PC-9 (cell line): ENCODE results near the gene PCED1A. TPM values are rescaled to one million over a fixed set of nuclear protein-coding genes. Genes with fewer than 3 reads are reported as not detected.

ENCODE experiments used
- BruUV-seq: library from RNA; stranded (reverse); fragments of 400-500 nt; replicated peaks from 2 replicates; lab custom pipeline; 2021; lab: Mats Ljungman, UMichigan
- CTCF ChIA-PET: fragments of 300-600 bp; sonication (Branson Sonifier 250); formaldehyde crosslinking; loops from one replicate; lab custom pipeline; 2022; ENCODE audit warnings: antibody characterized with exemption; lab: Charles Lee
- POLR2A ChIA-PET: fragments of 300-600 bp; sonication (Branson Sonifier 250); formaldehyde crosslinking; loops from one replicate; lab custom pipeline; 2022; ENCODE audit warnings: antibody characterized with exemption; ENCODE audit not compliant: unreplicated experiment; lab: Charles Lee
- DNase-seq, 2 experiments: peaks; one replicate each; pipeline versions ENCODE4 v3.0.0 to v3.0.0-alpha.2; 2015 to 2022; ENCODE audit warnings: mixed read lengths in 1 of 2
- H2AFZ ChIP-seq: fragments of 200-600 bp; sonication (generic); 2 replicates; pipeline ENCODE4 v1.8.1; 2017; ENCODE audit warnings: antibody characterized with exemption
- H3F3A ChIP-seq: fragments of 200-600 bp; sonication (generic); 2 replicates; pipeline ENCODE4 v1.8.1; 2017; ENCODE audit warnings: antibody characterized with exemption, mild to moderate bottlenecking, low read depth; ENCODE audit not compliant: insufficient read depth
- H3K27ac ChIP-seq: fragments of 200-600 bp; sonication (generic); 2 replicates; pipeline ENCODE4 v1.6.1; 2016; ENCODE audit warnings: mixed run types
- H3K27me3 ChIP-seq: fragments of 200-600 bp; sonication (generic); 2 replicates; pipeline ENCODE4 v1.6.1; 2016; ENCODE audit warnings: low read depth, mixed run types; ENCODE audit not compliant: insufficient read depth
- H3K36me3 ChIP-seq: fragments of 200-600 bp; sonication (generic); 2 replicates; pipeline ENCODE4 v1.6.1; 2016; ENCODE audit warnings: low read depth, mixed run types
- H3K4me1 ChIP-seq: fragments of 200-600 bp; sonication (generic); replicated peaks from 2 replicates; pipeline ENCODE4 v1.6.1; 2016; ENCODE audit warnings: mixed run types; ENCODE audit not compliant: insufficient read depth
- H3K4me2 ChIP-seq: fragments of 200-600 bp; sonication (generic); 2 replicates; pipeline ENCODE4 v1.6.1; 2017; ENCODE audit warnings: mixed run types
- H3K4me3 ChIP-seq: fragments of 200-600 bp; sonication (generic); 2 replicates; pipeline ENCODE4 v1.6.1; 2016; ENCODE audit warnings: mixed run types
- H3K79me2 ChIP-seq: fragments of 200-600 bp; sonication (generic); 2 replicates; pipeline ENCODE4 v1.6.1; 2017; ENCODE audit warnings: low read depth, mixed run types
- H3K9me2 ChIP-seq: fragments of 200-600 bp; sonication (generic); 2 replicates; pipeline ENCODE4 v1.8.1; 2017; ENCODE audit warnings: mild to moderate bottlenecking; ENCODE audit not compliant: insufficient read depth
- H3K9me3 ChIP-seq: fragments of 200-600 bp; sonication (generic); 2 replicates; pipeline ENCODE4 v1.8.1; 2016; ENCODE audit warnings: low read depth; ENCODE audit not compliant: insufficient read depth
- H4K20me1 ChIP-seq: fragments of 200-600 bp; sonication (generic); 2 replicates; pipeline ENCODE4 v1.8.1; 2017; ENCODE audit not compliant: insufficient read depth
- EZH2 ChIP-seq: fragments of 200-600 bp; sonication (generic); IDR thresholded peaks from 2 replicates; pipeline ENCODE4 v1.8.0; 2017; ENCODE audit warnings: antibody characterized with exemption, low read depth
- intact Hi-C: fragments of 100-400 bp; cut with micrococcal nuclease; formaldehyde crosslinking; loops from one replicate; pipeline ENCODE4 v1.10.0; 2022; ENCODE audit not compliant: unreplicated experiment
- total RNA-seq: library from RNA; stranded (reverse); gene quantifications from 2 replicates; pipeline ENCODE4 v1.2.3, GENCODE V29; 2021
- TF ChIP-seq, protein P1 (sequence below): fragments of 200-600 bp; sonication (generic); conservative IDR thresholded peaks from 2 replicates; pipeline ENCODE4 v1.6.1; 2017; ENCODE audit warnings: mixed run types, antibody characterized with exemption, mild to moderate bottlenecking, moderate library complexity

PCED1A gene
- total RNA-seq, 1 experiment from 2014 or later, result 47.9 TPM

- BruUV-seq, result no TSS peak
- ChIA-PET CTCF (no interaction called here), POLR2A (no interaction called here)
- Histone ChIP-seq H4K20me1 (no peaks in the 10 kb centered on the region), H3K4me3 (no peak overlapping the region), H2AFZ (no peak overlapping the region), H3K4me1 (no peaks in the 10 kb centered on the region), H3F3A (no peaks in the 10 kb centered on the region), H3K4me2 (no peak overlapping the region), H3K9me2 (no peaks in the 10 kb centered on the region), H3K36me3 (no peaks in the 10 kb centered on the region), H3K79me2 (no peaks in the 10 kb centered on the region), H3K27ac (no peak overlapping the region), H3K9me3 (no peaks in the 10 kb centered on the region), H3K27me3 (peaks cover 24% of the 10 kb centered on the region)
- no peak for TF ChIP-seq EZH2
- TF ChIP-seq, protein P1, sequence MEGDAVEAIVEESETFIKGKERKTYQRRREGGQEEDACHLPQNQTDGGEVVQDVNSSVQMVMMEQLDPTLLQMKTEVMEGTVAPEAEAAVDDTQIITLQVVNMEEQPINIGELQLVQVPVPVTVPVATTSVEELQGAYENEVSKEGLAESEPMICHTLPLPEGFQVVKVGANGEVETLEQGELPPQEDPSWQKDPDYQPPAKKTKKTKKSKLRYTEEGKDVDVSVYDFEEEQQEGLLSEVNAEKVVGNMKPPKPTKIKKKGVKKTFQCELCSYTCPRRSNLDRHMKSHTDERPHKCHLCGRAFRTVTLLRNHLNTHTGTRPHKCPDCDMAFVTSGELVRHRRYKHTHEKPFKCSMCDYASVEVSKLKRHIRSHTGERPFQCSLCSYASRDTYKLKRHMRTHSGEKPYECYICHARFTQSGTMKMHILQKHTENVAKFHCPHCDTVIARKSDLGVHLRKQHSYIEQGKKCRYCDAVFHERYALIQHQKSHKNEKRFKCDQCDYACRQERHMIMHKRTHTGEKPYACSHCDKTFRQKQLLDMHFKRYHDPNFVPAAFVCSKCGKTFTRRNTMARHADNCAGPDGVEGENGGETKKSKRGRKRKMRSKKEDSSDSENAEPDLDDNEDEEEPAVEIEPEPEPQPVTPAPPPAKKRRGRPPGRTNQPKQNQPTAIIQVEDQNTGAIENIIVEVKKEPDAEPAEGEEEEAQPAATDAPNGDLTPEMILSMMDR, result no peak
- DNase-seq, result peak in 1 of 2 experiments; percentile 39
- intact Hi-C loops, result no loop called here
Measured at GRCh38 chr20:2798814-2799213, 41.6 kb downstream of the PCED1A start.

DNA sequence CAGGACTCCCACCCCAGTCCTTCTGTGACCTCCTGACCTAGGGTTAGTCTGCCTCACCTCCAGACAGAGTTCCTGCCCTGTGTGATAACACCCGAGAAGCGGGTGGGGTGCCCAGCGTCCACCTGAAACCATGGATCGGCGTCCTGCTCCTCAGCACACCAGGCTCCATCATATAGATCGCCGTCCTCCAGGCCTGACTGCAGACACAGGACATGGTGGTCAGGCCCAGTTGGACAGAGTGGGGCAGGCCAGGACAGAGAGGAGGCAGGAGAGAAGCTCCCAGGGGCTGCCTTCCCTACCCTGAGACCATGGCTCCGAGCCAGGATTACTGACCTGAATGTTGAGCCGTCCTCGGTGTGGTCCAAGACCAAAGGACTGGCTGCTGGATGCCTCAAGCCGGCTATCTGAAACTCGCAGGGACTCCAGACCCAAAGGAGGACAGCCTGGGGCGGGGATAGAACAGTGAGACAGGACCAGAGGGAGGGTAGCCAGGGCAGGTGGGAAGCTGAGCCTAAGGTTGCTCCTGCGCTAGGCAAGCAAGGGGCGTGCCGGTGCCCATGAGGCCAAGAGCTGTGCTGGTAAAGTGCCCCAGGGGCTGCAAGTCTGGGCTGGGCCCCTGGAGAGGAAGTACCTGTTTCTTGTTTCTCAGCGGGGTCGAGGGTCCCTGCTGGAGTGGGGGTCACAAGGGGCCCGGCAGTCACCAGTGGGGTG lies 42.2 kb downstream of the PCED1A start:
- H3K27me3 ChIP-seq, result peaks cover 28% of the 10 kb centered on the region
- H2AFZ ChIP-seq, result no peak overlapping the region
- no peak for DNase-seq
- H3K27ac ChIP-seq, result no peak overlapping the region
- no peaks in the 10 kb centered on the region for H3K9me3 ChIP-seq
- CTCF ChIA-PET, result no interaction called here
- H3K79me2 ChIP-seq, result no peaks in the 10 kb centered on the region
- H3F3A ChIP-seq, result no peaks in the 10 kb centered on the region
- H3K4me3 ChIP-seq, result no peak overlapping the region
- H3K9me2 ChIP-seq, result no peaks in the 10 kb centered on the region
- no peaks in the 10 kb centered on the region for H3K36me3 ChIP-seq
- intact Hi-C loops, result no loop called here
- POLR2A ChIA-PET, result no interaction called here
- BruUV-seq, result no TSS peak
- TF ChIP-seq, protein P1, result no peak
- no peak for TF ChIP-seq EZH2
- H3K4me1 ChIP-seq, result no peaks in the 10 kb centered on the region
- no peak overlapping the region for H3K4me2 ChIP-seq
- H4K20me1 ChIP-seq, result no peaks in the 10 kb centered on the region

- ChIA-PET CTCF (no interaction called here), POLR2A (no interaction called here)
- intact Hi-C loops, result no loop called here
Measured at GRCh38 chr20:2797136-2797983, 43.1 kb downstream of the PCED1A start.

More at GRCh38 chr20:2797136-2797983, 43.1 kb downstream of the PCED1A start:
- no peaks in the 10 kb centered on the region for H3K9me2 ChIP-seq
- no peak for DNase-seq
- no peak overlapping the region for H3K27ac ChIP-seq
- no peaks in the 10 kb centered on the region for H3K9me3 ChIP-seq
- no peak overlapping the region for H3K4me2 ChIP-seq
- peaks cover 36% of the 10 kb centered on the region for H3K27me3 ChIP-seq
- no peak overlapping the region for H2AFZ ChIP-seq
- H3K79me2 ChIP-seq, result no peaks in the 10 kb centered on the region
- H3K4me3 ChIP-seq, result no peak overlapping the region
- no TSS peak for BruUV-seq
- H3K4me1 ChIP-seq, result no peaks in the 10 kb centered on the region
- TF ChIP-seq, protein P1, result no peak
- no peak for TF ChIP-seq EZH2
- H3F3A ChIP-seq, result no peaks in the 10 kb centered on the region
- H4K20me1 ChIP-seq, result no peaks in the 10 kb centered on the region
- H3K36me3 ChIP-seq, result no peaks in the 10 kb centered on the region
